Measurements from ENCODE around the gene BRINP1. TPM values are rescaled to one million over a fixed set of nuclear protein-coding genes. Genes with fewer than 3 reads are reported as not detected.

The BRINP1 gene
- total and polyA plus RNA-seq, 2 donors (not counting 3 experiments of a cell fraction or from before 2014, with no cell fraction given), result 0.04 TPM; not detected in 1

DNA sequence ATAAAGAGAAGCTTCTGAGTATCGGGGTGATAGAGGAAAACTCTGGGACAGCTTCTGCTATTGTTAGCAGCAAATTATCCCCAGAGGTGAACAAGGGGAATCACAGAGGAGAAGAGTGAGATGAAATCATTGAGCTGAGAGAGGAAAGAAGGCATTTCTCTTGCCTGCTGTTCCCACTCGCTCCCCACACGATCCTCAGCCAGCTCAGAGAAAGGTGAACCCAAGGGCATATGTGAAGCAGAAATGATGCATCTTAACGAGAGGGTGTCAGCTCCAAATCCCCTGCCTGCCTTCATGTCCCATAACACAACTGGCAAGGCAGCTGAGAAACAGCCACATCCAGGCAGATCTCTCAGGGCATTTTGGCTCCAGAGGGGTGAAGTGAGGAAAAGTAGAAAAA is 111.6 kb downstream of the BRINP1 start:
- Histone ChIP-seq H4K20me1 (replicated peaks; ENCODE audit: control insufficient read depth, extremely low read depth, insufficient read depth, low read length) (no peaks in the 10 kb centered on the region), H3K4me2 (ENCODE audit: insufficient read depth, low read length) (no peak overlapping the region), H3K4me1 (ENCODE audit: control insufficient read depth, extremely low read depth, insufficient read depth, low read length) (no peaks in the 10 kb centered on the region), H3K79me2 (ENCODE audit: control insufficient read depth, insufficient read depth, low read length) (no peaks in the 10 kb centered on the region), H2AFZ (ENCODE audit: low read depth, low read length) (no peak overlapping the region), H3K27me3 (ENCODE audit: control insufficient read depth in 2 of 2, insufficient read depth in 2 of 2, low read length in 2 of 2) (no peaks in the 10 kb centered on the region), H3K4me3 (replicated peaks in 1 of 3; ENCODE audit: insufficient read depth in 1 of 3, low read depth in 1 of 3, low read length in 3 of 3) (no peak overlapping the region), H3K27ac (ENCODE audit: insufficient read depth, low read depth, low read length) (no peak overlapping the region), H3K36me3 (ENCODE audit: control insufficient read depth in 2 of 2, extremely low read depth in 1 of 2, insufficient read depth in 2 of 2, low read length in 2 of 2) (no peaks in the 10 kb centered on the region), H3K9me1 (replicated peaks; ENCODE audit: control insufficient read depth, extremely low read depth, insufficient read depth, low read length) (no peaks in the 10 kb centered on the region), H3K9me3 (replicated peaks; ENCODE audit: control insufficient read depth, insufficient read depth, low read length) (peaks cover 2% of the 10 kb centered on the region), H3K9ac (replicated peaks; ENCODE audit: extremely low read depth, insufficient read depth, low read length) (no peak overlapping the region)
- FAIRE-seq (no peak), DNase-seq (ENCODE audit: low read depth, low spot score) (no peak)
- TF ChIP-seq EZH2 (IDR thresholded peaks at IDR 0.05; ENCODE audit: borderline replicate concordance, low read depth, low read length, severe bottlenecking) (no peak), GATA2 (IDR thresholded peaks at IDR 0.05; ENCODE audit: insufficient read depth, insufficient read length, low read depth, low read length) (no peak), FOS (IDR thresholded peaks at IDR 0.05; ENCODE audit: borderline replicate concordance, insufficient read depth, low read length) (no peak), POLR2AphosphoS5 (IDR thresholded peaks at IDR 0.05; ENCODE audit: insufficient read depth, low read depth, low read length) (no peak), POLR2A (IDR thresholded peaks at IDR 0.05; ENCODE audit: low read depth, low read length) (no peak), MYC (IDR thresholded peaks at IDR 0.05; ENCODE audit: low read depth, low read length) (no peak)
- TF ChIP-seq, protein P1, sequence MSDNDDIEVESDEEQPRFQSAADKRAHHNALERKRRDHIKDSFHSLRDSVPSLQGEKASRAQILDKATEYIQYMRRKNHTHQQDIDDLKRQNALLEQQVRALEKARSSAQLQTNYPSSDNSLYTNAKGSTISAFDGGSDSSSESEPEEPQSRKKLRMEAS (IDR thresholded peaks at IDR 0.05; ENCODE audit: insufficient read depth, insufficient read length), result no peak
- dilution Hi-C loops (cut with MboI; ENCODE audit: extremely low pct_ligation_motif_present, low sequenced_read_pairs) (no loop called here), intact Hi-C loops (cut with micrococcal nuclease) (no loop called here)
- ChIA-PET CTCF (no interaction called here), POLR2A (no interaction called here)
- BruUV-seq (replicated peaks), result no TSS peak

DNA sequence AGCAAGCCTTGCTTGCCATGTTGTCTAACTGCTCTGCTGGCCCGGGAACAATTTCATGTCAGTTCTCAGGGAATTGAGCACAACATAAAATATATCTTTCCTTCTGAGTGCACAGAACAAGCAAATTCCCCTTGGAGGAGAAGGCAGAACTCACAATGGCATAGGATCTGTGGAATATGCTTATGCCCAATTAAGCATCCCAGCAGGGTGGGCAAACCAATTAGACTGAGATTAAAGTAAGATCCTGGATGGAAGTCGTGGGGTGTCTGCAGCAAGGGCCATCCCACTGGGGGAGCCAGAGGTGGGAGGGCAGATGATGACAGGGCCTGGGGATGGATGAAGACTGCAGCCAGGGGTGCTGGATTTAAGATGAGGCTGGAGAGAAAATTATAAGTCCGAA is 114.1 kb downstream of the BRINP1 start:
- dilution Hi-C loops (cut with MboI; ENCODE audit: extremely low pct_ligation_motif_present, low sequenced_read_pairs) (no loop called here), intact Hi-C loops (cut with micrococcal nuclease) (no loop called here)
- FAIRE-seq, result no peak
- no peak overlapping the region for H3K4me2 ChIP-seq (ENCODE audit: insufficient read depth, low read length)
- no TSS peak for BruUV-seq (replicated peaks)
- no peak for TF ChIP-seq CTCF (IDR thresholded peaks at IDR 0.05; ENCODE audit: extremely low read depth in 1 of 2, insufficient read depth in 1 of 2, low read depth in 1 of 2, low read length in 2 of 2)
- no peak for TF ChIP-seq FOS (IDR thresholded peaks at IDR 0.05; ENCODE audit: borderline replicate concordance, insufficient read depth, low read length)
- TF ChIP-seq POLR2AphosphoS5 (IDR thresholded peaks at IDR 0.05; ENCODE audit: insufficient read depth, low read depth, low read length), result no peak
- no peak for TF ChIP-seq POLR2A (IDR thresholded peaks at IDR 0.05; ENCODE audit: low read depth, low read length)
- H4K20me1 ChIP-seq (replicated peaks; ENCODE audit: control insufficient read depth, extremely low read depth, insufficient read depth, low read length), result no peaks in the 10 kb centered on the region
- peaks cover 2% of the 10 kb centered on the region for H3K9me3 ChIP-seq (replicated peaks; ENCODE audit: control insufficient read depth, insufficient read depth, low read length)
- CTCF ChIA-PET, result no interaction called here
- H3K9ac ChIP-seq (replicated peaks; ENCODE audit: extremely low read depth, insufficient read depth, low read length), result no peak overlapping the region
- H3K27ac ChIP-seq (ENCODE audit: insufficient read depth, low read depth, low read length), result no peak overlapping the region
- no peak overlapping the region for H3K4me3 ChIP-seq (replicated peaks in 1 of 3; ENCODE audit: insufficient read depth in 1 of 3, low read depth in 1 of 3, low read length in 3 of 3)
- H2AFZ ChIP-seq (ENCODE audit: low read depth, low read length), result no peak overlapping the region
- no peaks in the 10 kb centered on the region for H3K4me1 ChIP-seq (ENCODE audit: control insufficient read depth, extremely low read depth, insufficient read depth, low read length)
- H3K9me1 ChIP-seq (replicated peaks; ENCODE audit: control insufficient read depth, extremely low read depth, insufficient read depth, low read length), result no peaks in the 10 kb centered on the region
- POLR2A ChIA-PET, result interaction anchor here (0.6 kb wide), 1 partner anchor 945 kb away, joined by 4 read pairs; no protein-coding TSS in a partner anchor
- H3K79me2 ChIP-seq (ENCODE audit: control insufficient read depth, insufficient read depth, low read length), result no peaks in the 10 kb centered on the region
- no peaks in the 10 kb centered on the region for H3K36me3 ChIP-seq (ENCODE audit: control insufficient read depth in 2 of 2, extremely low read depth in 1 of 2, insufficient read depth in 2 of 2, low read length in 2 of 2)
- DNase-seq (ENCODE audit: low read depth, low spot score), result no peak
- H3K27me3 ChIP-seq (ENCODE audit: control insufficient read depth in 2 of 2, insufficient read depth in 2 of 2, low read length in 2 of 2), result no peaks in the 10 kb centered on the region

Data from endothelial cell of umbilical vein (primary cell).